Activated CD4-positive, alpha-beta T cell treated with anti-CD3 and anti-CD28 coated beads, Interleukin-2, amount 10 ng/mL, durations not matched to agents 24 days and 14 days (primary cell): ENCODE data around the gene LIPT2. TPM values are rescaled to one million over a fixed set of nuclear protein-coding genes. Genes with fewer than 3 reads are reported as not detected.

ENCODE experiments used
- DNase-seq: peaks from one replicate; pipeline ENCODE4 v3.0.0; 2022
- H3K27ac Mint-ChIP-seq: one replicate; pipeline ENCODE4 v1.8.0; 2022; ENCODE audit warnings: mild to moderate bottlenecking, mixed read lengths
- H3K27me3 Mint-ChIP-seq: one replicate; pipeline ENCODE4 v1.8.0; 2022; ENCODE audit warnings: mixed read lengths
- H3K36me3 Mint-ChIP-seq: one replicate; pipeline ENCODE4 v1.8.0; 2022; ENCODE audit warnings: low read depth, mild to moderate bottlenecking, mixed read lengths
- H3K4me1 Mint-ChIP-seq: one replicate; pipeline ENCODE4 v1.8.0; 2021; ENCODE audit warnings: mixed read lengths
- H3K4me3 Mint-ChIP-seq: one replicate; pipeline ENCODE4 v1.8.0; 2022; ENCODE audit warnings: mild to moderate bottlenecking, moderate library complexity, mixed read lengths
- H3K9me3 Mint-ChIP-seq: one replicate; pipeline ENCODE4 v1.8.0; 2021; ENCODE audit warnings: mixed read lengths
- intact Hi-C: fragments of 100-400 bp; cut with micrococcal nuclease; formaldehyde crosslinking; loops from one replicate; pipeline ENCODE4 v1.15.1; 2023
- total RNA-seq: library from RNA; stranded (reverse); gene quantifications from 2 replicates; pipeline ENCODE4 v1.2.3, GENCODE V29; 2022

LIPT2 gene
- total RNA-seq, 1 donor from 2014 or later = 4.7 TPM

DNA sequence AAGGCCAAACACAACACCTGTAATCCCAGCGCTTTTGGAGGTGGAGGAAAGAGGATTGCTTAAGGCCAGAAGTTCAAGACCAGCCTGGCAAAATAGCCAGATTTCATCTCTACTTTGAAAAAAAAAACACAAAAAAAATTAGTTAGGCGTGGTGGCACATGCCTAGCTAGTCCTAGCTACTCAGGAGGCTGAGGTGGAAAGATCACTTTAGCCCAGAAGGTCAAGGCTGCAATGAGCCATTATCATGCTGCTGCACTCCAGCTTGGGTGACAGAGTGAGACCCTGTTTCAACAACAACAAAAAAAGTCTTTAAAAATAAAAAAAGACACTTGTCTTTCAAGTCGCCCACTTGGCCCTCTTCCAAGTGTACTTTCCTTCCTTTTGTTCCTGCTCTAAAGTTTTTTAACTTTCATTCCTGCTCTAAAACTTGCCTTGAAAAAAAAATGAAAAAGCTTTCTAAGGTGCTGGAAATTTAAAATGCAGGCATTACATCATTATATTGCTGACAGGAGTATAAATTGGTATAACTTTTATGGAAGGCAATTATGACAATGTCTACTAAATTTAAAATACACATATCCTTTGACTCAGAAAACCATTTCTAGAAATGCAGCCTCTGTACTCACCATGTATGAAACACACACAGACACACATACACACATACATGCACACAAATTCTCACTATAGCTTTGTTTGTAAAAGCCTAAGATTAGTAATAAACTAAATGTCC is 12.7 kb downstream of the LIPT2 start:
- H3K4me1 Mint-ChIP-seq = no peaks in the 10 kb centered on the region
- DNase-seq = no peak
- H3K4me3 Mint-ChIP-seq = no peak overlapping the region
- H3K27ac Mint-ChIP-seq = no peak overlapping the region
- H3K9me3 Mint-ChIP-seq = no peaks in the 10 kb centered on the region
- no peaks in the 10 kb centered on the region for H3K36me3 Mint-ChIP-seq
- H3K27me3 Mint-ChIP-seq = peaks cover 12% of the 10 kb centered on the region
- intact Hi-C loops = no loop called here

- Mint-ChIP-seq H3K4me1 (no peaks in the 10 kb centered on the region), H3K27me3 (peaks cover 12% of the 10 kb centered on the region), H3K9me3 (no peaks in the 10 kb centered on the region), H3K4me3 (no peak overlapping the region), H3K36me3 (no peaks in the 10 kb centered on the region), H3K27ac (no peak overlapping the region)
- intact Hi-C loops = no loop called here
- DNase-seq = no peak
These were observed 13.8 kb downstream of the LIPT2 start for GRCh38 chr11:74479732-74480123.

DNA sequence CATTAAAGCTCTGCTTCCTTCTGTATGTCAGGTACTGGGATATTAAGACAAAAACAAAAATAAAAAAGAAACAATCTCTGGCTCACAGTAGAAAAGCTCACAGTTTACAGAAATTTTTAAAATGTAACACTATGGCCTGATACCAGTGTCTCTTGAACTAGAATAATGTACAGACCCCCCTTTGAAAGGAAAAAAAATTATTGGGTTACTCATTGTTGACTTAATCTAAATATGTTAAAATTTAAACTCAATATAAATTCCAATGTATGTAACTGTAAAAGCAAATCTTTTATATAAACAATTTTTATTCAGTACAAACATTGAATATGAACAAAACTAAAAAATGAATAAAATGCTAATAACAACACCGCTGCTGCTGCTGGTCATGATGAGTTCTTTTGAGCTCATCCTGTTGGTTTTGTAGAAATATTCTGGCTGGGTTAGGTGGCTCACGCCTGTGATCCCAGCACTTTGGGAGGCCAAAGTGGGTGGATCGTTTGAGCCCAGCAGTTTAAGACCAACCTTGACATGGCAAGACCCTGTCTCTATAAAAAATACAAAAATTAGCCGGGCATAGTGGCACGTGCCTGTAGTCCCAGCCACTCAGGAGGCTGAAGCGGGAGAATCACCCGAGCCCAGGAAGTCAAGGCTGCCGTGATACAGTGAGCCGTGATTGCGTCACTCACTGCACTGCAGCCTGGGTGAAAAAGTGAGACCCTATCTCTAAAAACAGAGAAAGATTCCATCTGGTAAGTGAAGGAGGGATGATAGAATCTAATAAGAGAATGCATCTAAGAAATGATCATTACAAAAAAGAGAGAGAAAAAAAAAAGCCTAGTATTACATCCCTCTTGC is 14.4 kb downstream of the LIPT2 start:
- no peak overlapping the region for H3K4me3 Mint-ChIP-seq
- H3K9me3 Mint-ChIP-seq = no peaks in the 10 kb centered on the region
- H3K27ac Mint-ChIP-seq = no peak overlapping the region
- no peaks in the 10 kb centered on the region for H3K4me1 Mint-ChIP-seq
- intact Hi-C loops = no loop called here
- DNase-seq = no peak
- H3K27me3 Mint-ChIP-seq = peaks cover 11% of the 10 kb centered on the region
- H3K36me3 Mint-ChIP-seq = no peaks in the 10 kb centered on the region

DNA sequence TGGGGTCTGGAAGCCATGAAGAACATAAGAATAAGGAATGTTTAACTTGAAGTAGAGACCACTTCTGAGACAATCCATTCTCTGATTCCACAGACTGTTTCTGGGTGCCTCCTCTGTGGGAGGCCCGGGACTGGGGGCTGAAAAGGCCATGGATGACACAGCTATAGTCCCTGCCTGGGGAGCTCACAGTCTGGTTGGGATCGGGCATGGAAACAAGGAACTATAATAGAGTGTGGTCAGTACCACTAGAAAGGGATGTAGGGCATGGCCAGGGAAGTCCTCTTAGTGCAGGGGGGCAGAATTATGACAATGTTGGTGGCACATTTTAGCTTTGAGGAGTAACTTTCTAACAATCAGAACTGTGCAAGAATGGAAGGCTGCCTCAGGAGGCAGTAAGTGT is 17.0 kb downstream of the LIPT2 start:
- Mint-ChIP-seq H3K27me3 (peaks cover 6% of the 10 kb centered on the region), H3K36me3 (no peaks in the 10 kb centered on the region), H3K27ac (no peak overlapping the region), H3K4me3 (no peak overlapping the region), H3K4me1 (peaks cover 5% of the 10 kb centered on the region), H3K9me3 (no peaks in the 10 kb centered on the region)
- intact Hi-C loops = no loop called here
- DNase-seq = no peak

- no peak for DNase-seq
- no peak overlapping the region for H3K27ac Mint-ChIP-seq
- no peak overlapping the region for H3K4me3 Mint-ChIP-seq
- peaks cover 2% of the 10 kb centered on the region for H3K27me3 Mint-ChIP-seq
- intact Hi-C loops = no loop called here
- no peaks in the 10 kb centered on the region for H3K9me3 Mint-ChIP-seq
- no peaks in the 10 kb centered on the region for H3K36me3 Mint-ChIP-seq
- H3K4me1 Mint-ChIP-seq = peaks cover 5% of the 10 kb centered on the region
These were observed 19.2 kb downstream of the LIPT2 start for GRCh38 chr11:74474316-74474715.

DNA sequence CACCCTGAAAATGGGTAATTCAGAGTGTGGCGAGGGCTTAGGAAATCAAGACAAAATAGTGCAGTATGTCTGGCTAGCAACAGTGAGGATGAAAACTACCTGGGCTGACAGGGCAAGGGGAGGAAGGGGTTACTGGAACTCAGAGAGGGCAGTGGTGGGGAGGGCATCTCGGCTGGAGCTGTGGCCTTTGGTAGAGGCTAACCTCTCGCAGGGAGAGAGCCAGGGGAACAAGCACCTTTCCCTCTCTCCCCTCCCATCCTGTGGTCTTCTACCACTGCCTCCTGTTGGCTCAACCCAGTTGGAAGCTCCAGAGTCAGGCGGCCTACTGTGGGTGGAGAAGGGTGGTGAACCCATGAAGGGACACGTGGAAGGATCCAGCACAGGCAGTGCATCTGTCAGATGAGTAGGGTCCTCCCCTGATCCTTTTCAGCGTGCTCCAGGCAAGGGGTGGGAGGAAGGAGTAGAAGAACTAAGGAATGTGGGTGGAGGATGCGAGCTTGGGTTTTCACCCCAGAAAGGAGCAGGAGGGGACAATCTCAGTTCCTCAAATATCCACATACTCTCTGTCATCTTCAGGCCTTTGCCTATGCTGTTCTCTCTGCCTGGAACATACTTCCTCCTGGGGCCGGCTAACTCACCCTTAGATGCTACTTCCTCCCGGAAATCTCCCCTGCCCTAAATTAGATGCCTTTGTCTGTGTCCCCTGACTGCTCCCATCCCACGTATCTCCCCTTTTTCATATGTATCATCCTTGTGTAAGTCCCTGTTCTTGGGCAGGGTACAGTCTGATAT is 19.9 kb downstream of the LIPT2 start:
- no peak for DNase-seq
- intact Hi-C loops = no loop called here
- Mint-ChIP-seq H3K27ac (no peak overlapping the region), H3K4me3 (no peak overlapping the region), H3K36me3 (no peaks in the 10 kb centered on the region), H3K27me3 (peaks cover 3% of the 10 kb centered on the region), H3K4me1 (peaks cover 5% of the 10 kb centered on the region), H3K9me3 (no peaks in the 10 kb centered on the region)

GRCh38 chr11:74471668-74472429 is 21.7 kb downstream of the LIPT2 start:
- Mint-ChIP-seq H3K4me1 (peaks cover 5% of the 10 kb centered on the region), H3K27ac (no peak overlapping the region), H3K27me3 (peaks cover 13% of the 10 kb centered on the region), H3K4me3 (no peak overlapping the region), H3K36me3 (no peaks in the 10 kb centered on the region), H3K9me3 (no peaks in the 10 kb centered on the region)
- DNase-seq = no peak
- intact Hi-C loops = no loop called here

DNA sequence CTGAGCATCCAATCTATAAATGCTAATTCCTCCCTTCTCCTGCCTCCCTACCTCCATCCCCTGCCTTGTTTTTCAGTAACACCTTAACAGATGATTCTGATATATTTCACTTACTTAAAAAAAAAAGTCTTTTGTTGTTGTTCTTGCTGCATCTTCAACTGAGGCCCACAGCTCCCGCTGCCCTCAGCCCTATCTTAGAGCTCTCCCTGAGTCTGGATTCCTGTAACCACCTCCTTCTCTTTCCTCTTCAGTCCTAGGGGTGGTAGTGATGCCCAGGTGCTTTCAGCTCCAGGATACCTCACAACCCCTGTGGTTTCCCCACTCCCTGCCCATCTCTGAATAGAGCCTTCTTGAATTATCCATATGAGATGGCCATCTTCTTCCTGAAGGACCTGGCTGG is 22.5 kb downstream of the LIPT2 start:
- Mint-ChIP-seq H3K4me1 (peaks cover 5% of the 10 kb centered on the region), H3K27me3 (peaks cover 19% of the 10 kb centered on the region), H3K4me3 (no peak overlapping the region), H3K36me3 (no peaks in the 10 kb centered on the region), H3K9me3 (no peaks in the 10 kb centered on the region), H3K27ac (no peak overlapping the region)
- DNase-seq = no peak
- intact Hi-C loops = no loop called here

- Mint-ChIP-seq H3K9me3 (no peaks in the 10 kb centered on the region), H3K4me1 (peaks cover 5% of the 10 kb centered on the region), H3K27me3 (peaks cover 24% of the 10 kb centered on the region), H3K27ac (no peak overlapping the region), H3K4me3 (no peak overlapping the region), H3K36me3 (no peaks in the 10 kb centered on the region)
- intact Hi-C loops = no loop called here
- no peak for DNase-seq
These were observed 23.0 kb downstream of the LIPT2 start for GRCh38 chr11:74470526-74470925.

- Mint-ChIP-seq H3K9me3 (no peaks in the 10 kb centered on the region), H3K4me3 (no peak overlapping the region), H3K27me3 (peaks cover 33% of the 10 kb centered on the region), H3K4me1 (peaks cover 5% of the 10 kb centered on the region), H3K27ac (no peak overlapping the region), H3K36me3 (no peaks in the 10 kb centered on the region)
- intact Hi-C loops = no loop called here
- no peak for DNase-seq
These were observed 24.6 kb downstream of the LIPT2 start for GRCh38 chr11:74468936-74469335.

DNA sequence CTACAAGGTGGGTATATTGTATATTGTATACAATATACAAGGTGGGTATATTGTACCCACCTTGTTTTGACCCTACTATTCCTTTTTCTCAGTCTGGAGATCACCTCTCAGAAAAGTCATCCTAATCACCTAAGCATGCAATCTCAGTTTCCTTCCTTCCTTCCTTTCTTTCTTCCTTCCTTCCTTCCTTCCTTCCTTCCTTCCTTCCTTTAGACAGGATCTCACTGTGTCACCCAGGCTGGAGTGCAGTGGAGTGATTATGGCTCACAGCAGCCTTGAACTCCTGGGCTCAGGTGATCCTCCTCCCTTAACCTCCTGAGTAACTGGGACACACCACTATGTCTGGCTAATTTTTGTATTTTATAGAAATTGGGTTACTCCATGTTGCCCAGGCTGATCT is 25.0 kb downstream of the LIPT2 start:
- Mint-ChIP-seq H3K9me3 (no peaks in the 10 kb centered on the region), H3K27me3 (peaks cover 35% of the 10 kb centered on the region), H3K36me3 (no peaks in the 10 kb centered on the region), H3K4me1 (peaks cover 5% of the 10 kb centered on the region), H3K27ac (no peak overlapping the region), H3K4me3 (no peak overlapping the region)
- intact Hi-C loops = no loop called here
- no peak for DNase-seq

- H3K4me1 Mint-ChIP-seq = peaks cover 5% of the 10 kb centered on the region
- no peak overlapping the region for H3K4me3 Mint-ChIP-seq
- no peaks in the 10 kb centered on the region for H3K9me3 Mint-ChIP-seq
- no peak overlapping the region for H3K27ac Mint-ChIP-seq
- no peaks in the 10 kb centered on the region for H3K36me3 Mint-ChIP-seq
- no peak for DNase-seq
- H3K27me3 Mint-ChIP-seq = peaks cover 35% of the 10 kb centered on the region
- intact Hi-C loops = no loop called here
These were observed 25.5 kb downstream of the LIPT2 start for GRCh38 chr11:74468058-74468457.
